GM12801 (cell line): ENCODE results near the gene OS9.

Experiments used
- TF ChIP-seq, protein P1 (sequence below): IDR thresholded peaks from one replicate; pipeline ENCODE4 v1.5.1; 2011; ENCODE audit warnings: control low read depth; ENCODE audit not compliant: insufficient read length; ENCODE audit errors: extremely low read depth

OS9 gene

DNA sequence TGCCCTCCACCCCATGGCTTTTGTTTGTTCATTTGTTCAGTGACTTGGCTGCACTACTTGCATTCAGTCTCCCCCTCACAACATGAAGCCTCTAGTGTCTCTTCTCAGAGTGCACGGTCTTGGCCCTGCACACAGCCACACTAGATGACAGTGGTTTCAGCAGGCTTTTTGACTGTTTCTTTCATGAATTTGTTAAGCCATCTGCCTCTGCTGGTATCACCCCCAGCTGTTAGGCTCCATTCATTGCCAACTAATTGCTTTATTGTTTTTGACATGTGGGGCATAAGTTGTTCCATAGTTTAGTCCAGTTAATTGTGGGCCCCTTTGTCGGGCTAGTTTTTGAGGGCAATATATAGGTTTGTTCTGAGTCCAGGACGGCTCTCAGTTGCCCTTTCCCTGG lies 18.8 kb downstream of the OS9 start:
- TF ChIP-seq, protein P1, sequence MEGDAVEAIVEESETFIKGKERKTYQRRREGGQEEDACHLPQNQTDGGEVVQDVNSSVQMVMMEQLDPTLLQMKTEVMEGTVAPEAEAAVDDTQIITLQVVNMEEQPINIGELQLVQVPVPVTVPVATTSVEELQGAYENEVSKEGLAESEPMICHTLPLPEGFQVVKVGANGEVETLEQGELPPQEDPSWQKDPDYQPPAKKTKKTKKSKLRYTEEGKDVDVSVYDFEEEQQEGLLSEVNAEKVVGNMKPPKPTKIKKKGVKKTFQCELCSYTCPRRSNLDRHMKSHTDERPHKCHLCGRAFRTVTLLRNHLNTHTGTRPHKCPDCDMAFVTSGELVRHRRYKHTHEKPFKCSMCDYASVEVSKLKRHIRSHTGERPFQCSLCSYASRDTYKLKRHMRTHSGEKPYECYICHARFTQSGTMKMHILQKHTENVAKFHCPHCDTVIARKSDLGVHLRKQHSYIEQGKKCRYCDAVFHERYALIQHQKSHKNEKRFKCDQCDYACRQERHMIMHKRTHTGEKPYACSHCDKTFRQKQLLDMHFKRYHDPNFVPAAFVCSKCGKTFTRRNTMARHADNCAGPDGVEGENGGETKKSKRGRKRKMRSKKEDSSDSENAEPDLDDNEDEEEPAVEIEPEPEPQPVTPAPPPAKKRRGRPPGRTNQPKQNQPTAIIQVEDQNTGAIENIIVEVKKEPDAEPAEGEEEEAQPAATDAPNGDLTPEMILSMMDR, result no peak

DNA sequence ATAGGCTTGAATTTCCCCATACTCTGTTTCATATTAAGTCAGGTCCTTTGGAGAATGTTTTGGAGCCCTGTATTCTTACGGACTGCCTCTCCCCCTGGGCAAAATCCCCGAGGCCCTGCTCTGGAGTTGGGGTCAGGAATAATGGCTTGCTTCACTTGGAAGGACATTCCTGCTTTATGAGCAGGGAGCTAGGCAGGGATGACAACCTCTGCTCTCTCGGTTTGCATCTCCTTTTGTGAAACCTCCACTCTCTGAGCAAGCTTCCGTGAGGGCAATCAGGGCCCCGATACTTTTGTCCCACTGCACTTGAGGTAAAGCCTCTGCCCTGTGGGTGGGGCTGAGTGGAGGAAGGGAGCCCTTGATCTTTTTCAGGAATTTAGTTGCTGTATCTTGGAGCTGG lies 19.3 kb downstream of the OS9 start:
- TF ChIP-seq, protein P1, result no peak

DNA sequence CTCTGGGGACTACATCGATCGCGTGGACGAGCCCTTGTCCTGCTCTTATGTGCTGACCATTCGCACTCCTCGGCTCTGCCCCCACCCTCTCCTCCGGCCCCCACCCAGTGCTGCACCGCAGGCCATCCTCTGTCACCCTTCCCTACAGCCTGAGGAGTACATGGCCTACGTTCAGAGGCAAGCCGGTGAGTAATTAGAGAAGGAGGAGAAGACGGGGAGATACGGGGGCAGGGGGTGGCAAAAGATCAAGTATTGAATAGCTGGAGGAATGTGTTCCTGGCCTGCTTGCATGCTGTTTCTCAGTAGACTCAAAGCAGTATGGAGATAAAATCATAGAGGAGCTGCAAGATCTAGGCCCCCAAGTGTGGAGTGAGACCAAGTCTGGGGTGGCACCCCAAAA lies 21.9 kb downstream of the OS9 start:
- TF ChIP-seq, protein P1, result no peak

DNA sequence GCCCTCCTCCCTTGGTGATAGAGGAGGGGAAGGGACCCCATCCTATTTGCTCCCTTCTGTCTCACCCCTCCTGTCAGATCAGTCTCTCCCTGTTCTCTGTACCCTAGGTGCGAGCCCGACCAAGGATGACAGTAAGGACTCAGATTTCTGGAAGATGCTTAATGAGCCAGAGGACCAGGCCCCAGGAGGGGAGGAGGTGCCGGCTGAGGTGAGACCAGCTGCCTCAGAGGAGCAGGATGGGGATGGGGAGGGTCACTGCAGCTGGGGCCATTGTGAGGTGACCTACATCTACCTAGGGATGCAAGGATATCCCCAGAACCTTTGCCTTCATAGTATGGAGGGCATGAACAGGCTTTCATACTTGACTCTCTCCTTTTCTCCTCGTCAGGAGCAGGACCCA lies 22.4 kb downstream of the OS9 start:
- TF ChIP-seq, protein P1, result no peak

DNA sequence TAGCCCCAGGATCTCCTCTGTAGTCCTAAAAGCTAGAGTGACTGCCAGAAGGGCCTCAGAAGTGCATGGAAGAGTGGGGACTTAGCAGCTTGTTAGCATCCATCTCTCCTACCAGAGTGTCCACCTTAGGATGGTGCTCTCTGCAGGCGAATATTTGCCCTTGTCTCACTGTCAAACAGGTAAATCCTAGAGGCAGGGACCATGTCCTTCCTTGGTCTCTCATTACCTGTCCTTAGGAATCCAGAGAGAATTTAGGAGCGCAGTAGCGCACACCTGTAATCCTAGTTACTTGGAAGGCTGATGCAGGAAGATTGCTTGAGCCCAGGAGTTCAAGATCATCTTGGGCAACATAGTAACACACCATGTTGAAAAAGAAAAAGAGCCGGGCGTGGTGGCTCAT lies 23.2 kb downstream of the OS9 start:
- TF ChIP-seq, protein P1, result no peak

DNA sequence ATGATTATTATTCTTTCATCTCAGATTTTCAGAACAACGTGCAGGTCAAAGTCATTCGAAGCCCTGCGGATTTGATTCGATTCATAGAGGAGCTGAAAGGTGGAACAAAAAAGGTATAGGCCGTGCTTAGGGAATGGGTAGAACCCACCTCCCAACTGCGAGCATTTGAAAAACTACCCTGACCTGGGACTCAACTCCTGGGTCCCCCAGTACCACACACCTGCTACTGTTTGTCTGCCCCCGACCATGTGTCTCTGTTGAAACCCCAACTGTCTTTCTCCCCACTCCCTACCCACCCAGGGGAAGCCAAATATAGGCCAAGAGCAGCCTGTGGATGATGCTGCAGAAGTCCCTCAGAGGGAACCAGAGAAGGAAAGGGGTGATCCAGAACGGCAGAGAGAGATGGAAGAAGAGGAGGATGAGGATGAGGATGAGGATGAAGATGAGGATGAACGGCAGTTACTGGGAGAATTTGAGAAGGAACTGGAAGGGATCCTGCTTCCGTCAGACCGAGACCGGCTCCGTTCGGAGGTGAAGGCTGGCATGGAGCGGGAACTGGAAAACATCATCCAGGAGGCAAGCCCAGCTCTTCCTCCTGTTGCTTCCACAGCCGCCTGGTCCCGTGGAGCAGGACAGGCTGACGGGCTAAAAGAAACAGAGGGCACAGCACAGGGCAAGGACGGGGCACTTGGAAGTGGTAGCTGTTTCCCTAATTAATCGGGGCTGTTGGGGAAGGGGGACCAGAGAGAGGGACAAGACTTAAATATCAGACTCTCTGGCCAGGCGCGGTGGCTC lies 24.1 kb downstream of the OS9 start:
- TF ChIP-seq, protein P1, result no peak

DNA sequence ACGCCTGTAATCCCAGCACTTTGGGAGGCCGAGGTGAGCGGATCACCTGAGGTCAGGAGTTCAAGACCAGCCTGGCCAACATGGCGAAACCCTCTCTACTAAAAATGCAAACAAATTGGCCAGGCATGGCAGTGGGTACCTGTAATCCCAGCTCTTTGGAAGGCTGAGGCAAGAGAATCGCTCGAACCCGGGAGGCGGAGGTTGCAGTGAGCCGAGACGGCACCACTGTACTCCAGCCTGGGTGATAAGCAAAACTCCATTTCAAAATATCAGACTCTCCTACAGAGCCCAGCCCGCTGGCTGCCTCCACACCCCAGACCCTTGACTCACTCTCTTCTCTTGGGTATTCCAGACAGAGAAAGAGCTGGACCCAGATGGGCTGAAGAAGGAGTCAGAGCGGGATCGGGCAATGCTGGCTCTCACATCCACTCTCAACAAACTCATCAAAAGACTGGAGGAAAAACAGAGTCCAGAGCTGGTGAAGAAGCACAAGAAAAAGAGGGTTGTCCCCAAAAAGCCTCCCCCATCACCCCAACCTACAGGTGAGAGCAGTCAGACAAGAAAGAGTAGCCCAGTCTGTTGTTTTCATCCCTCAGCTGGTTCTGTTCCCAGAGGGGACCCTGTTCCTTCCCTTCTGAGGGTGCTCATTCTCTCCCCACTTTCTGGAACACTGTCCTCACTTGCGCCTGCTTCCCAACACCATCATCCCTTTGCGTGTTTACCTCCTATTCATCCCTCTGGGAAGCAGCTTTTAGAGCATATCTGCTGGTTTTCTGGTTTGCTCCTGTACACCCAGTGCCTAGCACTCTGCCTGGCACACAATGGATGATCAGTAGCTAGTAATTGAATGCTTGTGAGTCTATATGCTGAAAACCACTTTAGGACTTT lies 25.0 kb downstream of the OS9 start:
- TF ChIP-seq, protein P1, result no peak
